ENCODE results near the gene ISOC2.

- TF ChIP-seq CTCF (IDR thresholded peaks at IDR 0.05; ENCODE audit: insufficient read depth, low read depth, low read length): no peak
- TF ChIP-seq EZH2 (IDR thresholded peaks at IDR 0.05; ENCODE audit: insufficient read depth, low read length): no peak
These were observed 21.7 kb upstream of the ISOC2 start for GRCh38 chr19:55482967-55483705.

Measured in astrocyte (in vitro differentiated cells and primary cell).